ENCODE measurements around the gene CMTM1.

The CMTM1 gene

DNA sequence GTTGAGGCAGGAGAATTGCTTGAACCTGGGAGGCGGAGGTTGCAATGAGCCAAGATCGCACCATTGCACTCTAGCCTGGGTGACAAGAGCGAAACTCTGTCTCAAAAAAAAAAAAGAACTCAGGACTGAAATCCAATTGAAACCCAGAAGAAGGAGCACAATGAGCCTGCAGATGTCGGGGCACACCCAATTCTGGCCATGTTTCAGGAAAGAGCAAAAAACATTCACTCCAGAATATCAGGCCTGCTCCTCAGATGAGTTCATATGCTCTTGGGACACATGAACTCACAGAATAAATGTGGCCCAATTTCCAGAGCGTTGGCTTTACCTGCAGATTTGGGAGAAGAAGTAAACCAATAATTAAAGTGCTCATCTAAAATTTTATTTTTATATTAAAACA, 10.1 kb downstream of the CMTM1 start:
- no peak overlapping the region for H3K4me3 ChIP-seq (ENCODE audit: low read depth, low read length)
- TF ChIP-seq, protein P1, sequence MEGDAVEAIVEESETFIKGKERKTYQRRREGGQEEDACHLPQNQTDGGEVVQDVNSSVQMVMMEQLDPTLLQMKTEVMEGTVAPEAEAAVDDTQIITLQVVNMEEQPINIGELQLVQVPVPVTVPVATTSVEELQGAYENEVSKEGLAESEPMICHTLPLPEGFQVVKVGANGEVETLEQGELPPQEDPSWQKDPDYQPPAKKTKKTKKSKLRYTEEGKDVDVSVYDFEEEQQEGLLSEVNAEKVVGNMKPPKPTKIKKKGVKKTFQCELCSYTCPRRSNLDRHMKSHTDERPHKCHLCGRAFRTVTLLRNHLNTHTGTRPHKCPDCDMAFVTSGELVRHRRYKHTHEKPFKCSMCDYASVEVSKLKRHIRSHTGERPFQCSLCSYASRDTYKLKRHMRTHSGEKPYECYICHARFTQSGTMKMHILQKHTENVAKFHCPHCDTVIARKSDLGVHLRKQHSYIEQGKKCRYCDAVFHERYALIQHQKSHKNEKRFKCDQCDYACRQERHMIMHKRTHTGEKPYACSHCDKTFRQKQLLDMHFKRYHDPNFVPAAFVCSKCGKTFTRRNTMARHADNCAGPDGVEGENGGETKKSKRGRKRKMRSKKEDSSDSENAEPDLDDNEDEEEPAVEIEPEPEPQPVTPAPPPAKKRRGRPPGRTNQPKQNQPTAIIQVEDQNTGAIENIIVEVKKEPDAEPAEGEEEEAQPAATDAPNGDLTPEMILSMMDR (IDR thresholded peaks at IDR 0.05; ENCODE audit: low read depth, low read length) = no peak

DNA sequence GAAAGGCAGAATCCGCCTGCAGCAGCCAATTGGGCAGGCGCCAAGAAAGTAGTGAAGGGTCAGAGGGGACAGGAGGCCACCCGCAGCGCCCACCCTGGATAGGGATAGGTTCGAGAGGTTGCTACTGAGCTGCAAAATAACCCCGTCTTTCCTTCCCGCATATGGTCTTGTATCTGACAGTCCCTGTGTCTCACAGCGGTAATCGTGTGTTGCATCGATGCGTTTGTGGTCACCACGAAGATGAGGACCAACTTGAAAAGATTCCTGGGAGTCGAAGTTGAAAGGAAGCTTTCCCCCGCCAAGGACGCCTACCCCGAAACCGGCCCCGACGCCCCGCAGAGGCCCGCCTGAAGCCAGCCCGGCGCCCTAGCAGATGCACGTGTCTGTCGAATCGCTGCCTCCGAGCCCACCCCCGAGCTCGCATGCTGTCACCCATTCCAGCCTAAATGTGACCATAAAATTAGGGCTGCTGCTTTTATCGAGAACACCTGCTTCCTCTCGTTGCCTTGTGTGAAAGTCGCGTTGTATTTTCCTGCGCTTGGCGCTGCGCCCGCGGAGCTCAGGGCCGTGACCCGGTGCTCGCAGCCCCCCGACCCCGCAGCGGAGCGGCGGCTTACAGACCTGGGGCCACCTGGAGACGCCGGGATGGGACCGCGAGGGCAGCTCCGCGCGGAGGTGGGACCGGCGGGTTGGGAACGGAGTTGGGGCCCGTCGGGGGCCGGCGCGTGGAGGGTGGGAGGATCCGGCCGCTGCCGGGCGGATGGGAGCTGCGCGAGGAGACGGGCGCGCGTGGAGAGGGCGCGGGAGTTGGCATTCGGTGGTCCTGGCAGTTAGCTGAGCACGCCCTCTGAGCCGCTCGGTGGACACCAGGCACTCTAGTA, 12.7 kb downstream of the CMTM1 start, which contains the start of gene CMTM2:
CMTM2 (plus strand) TSS at position 813 of the 881 bp plus-strand sequence. CDS start 145 bp downstream, outside the sequence.
- H3K4me3 ChIP-seq (ENCODE audit: low read depth, low read length) = no peak within 1 kb of the TSS
- TF ChIP-seq, protein P1 (IDR thresholded peaks at IDR 0.05; ENCODE audit: low read depth, low read length) = no peak

DNA sequence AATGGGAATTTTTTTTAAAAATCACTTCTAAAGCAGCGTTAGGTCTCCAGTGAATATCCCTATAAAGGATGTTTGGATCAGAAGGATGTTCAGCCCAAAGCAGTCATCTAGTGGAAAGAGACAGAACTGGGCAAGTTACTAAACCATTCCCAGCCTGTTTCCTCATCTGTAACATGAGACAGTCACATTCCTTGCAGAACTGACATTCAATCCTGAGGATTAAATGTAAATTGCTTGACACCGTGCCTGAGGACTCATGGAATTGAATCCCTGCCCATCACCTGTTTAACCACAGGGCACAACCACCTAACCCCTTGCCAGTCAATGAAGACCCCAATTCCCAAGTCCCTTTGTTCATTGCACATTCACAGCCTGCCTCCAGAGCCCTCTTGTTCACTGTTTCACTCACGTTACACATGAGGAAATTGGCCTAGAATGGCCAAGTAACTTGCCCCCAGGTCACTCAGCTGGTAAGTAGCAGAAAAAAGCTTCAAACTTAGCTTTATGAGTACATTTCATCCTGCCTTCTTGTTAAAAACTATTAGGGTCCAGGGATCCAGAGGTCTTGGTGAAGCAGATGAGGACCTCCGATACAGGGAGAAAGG, 14.5 kb downstream of the CMTM1 start:
- H3K4me3 ChIP-seq (ENCODE audit: low read depth, low read length) = no peak overlapping the region
- TF ChIP-seq, protein P1 (IDR thresholded peaks at IDR 0.05; ENCODE audit: low read depth, low read length) = 0 out of 2 replicates have a peak, but pooled peaks have one; percentile 11

DNA sequence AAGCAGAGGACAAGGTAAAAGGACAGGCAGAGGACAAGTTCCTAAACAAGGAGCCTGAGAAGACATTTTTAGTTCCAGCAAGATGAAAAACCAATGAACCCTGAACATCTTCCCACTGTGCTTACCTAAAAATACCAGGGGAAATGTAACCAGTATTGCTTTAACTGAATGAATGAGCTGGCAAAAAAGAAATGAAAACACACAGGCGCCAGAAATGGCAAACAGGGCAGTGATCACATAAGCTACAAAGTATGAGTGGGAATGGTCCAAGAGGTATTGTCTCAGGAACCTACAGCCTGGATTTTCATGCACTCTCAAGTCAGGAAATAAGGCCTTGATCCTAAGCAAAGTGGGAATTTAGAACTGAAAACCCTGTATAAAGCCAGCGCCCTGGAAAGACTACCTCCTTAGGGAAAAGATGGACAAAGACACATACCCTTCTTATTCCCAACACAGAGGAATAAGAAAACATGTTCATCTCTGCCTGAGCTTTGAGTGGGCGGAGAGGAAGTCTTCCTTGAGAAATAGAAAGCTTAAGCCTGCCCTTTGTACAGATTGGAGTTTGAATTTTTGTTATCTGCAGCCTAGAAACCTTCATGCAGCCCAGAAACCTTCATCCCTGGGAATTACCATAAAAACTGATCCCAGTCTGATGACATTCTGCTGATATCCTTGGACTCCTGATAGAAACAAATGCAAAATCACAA, 15.2 kb downstream of the CMTM1 start:
- TF ChIP-seq, protein P1 (IDR thresholded peaks at IDR 0.05; ENCODE audit: low read depth, low read length) = no peak

DNA sequence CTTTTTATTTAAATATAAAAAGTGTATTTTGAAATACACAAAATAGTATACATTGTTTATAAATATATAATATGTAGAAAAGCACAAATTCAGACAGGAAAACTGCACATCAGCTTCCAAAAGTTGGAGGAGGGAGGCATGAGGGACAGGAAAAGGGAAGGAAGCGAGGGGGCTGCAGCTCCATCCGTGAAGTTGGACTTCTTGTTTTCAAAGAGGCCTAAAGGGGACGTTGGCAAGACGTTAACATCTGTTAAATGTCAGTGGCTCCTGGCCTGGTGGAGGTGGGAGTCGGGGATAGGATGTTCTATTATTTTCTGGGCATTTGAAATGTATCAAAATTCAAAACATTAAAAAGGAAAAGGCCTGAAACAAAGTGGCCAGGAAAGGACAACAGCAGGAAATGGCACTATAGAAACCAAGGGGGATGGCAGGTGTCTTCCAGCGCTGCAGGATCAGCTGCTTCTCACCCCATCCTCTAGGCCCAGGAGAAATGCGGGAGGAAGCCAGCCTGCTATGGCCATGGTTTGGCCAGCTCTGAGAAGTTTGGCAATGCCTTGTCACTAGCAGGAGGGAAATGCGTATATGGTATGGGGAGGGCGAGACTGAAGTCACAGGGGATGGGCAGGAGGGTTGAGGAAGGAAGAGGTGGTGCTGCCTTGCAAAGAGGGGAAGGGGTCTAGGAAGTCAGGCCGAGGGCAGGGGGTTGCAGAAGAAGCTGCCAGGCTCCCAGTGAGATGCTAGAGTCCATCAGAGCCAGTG, 19.4 kb downstream of the CMTM1 start:
- H3K4me3 ChIP-seq (ENCODE audit: low read depth, low read length) = no peak overlapping the region
- TF ChIP-seq, protein P1 (IDR thresholded peaks at IDR 0.05; ENCODE audit: low read depth, low read length) = no peak

More for the DNA sequence above, 15.2 kb downstream of the CMTM1 start:
- H3K4me3 ChIP-seq (ENCODE audit: low read depth, low read length) = no peak overlapping the region

DNA sequence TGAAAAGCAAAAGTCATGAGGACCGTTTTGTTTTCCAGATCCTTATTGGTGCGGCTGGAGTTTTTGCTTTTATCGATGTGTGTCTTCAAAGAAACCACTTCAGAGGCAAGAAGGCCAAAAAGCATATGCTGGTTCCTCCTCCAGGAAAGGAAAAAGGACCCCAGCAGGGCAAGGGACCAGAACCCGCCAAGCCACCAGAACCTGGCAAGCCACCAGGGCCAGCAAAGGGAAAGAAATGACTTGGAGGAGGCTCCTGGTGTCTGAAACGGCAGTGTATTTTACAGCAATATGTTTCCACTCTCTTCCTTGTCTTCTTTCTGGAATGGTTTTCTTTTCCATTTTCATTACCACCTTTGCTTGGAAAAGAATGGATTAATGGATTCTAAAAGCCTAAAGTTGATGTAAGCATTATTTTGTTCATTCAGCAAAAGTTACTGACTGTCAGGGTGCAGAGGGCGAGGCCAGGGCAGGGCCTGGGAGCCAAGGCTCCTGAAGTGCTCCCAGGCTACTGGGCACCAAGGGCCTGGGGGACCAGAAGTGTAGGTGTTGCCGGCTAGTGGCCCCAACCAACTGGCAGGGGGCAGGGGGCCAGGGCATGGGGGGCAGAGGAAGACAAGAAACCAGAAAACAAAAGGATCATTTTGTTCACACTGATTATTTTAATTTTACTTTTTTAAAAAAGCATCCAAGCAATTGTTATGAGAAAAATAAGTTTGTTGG, 21.8 kb downstream of the CMTM1 start:
- TF ChIP-seq, protein P1 (IDR thresholded peaks at IDR 0.05; ENCODE audit: low read depth, low read length) = no peak
- H3K4me3 ChIP-seq (ENCODE audit: low read depth, low read length) = no peak overlapping the region

Data from WI38 (cell line).